Testis (tissue), 2 donors: ENCODE results near the gene KBTBD12.

Experiments used
- CTCF ChIP-seq, 3 experiments: fragments of 450-650 bp in 2 of 3; fragments of 200-600 bp in 1 of 3; sonication (generic) in 1 of 3; IDR thresholded peaks; one replicate each; pipeline ENCODE4 v1.5.1; 2016 to 2019; ENCODE audit warnings: antibody characterized with exemption in 3 of 3, mild to moderate bottlenecking in 2 of 3, moderate library complexity in 1 of 3
- POLR2A ChIP-seq: fragments of 450-650 bp; IDR thresholded peaks from one replicate; pipeline ENCODE4 v1.6.1; 2017; ENCODE audit warnings: antibody characterized with exemption, mild to moderate bottlenecking, moderate library complexity

- TF ChIP-seq CTCF (IDR thresholded peaks at IDR 0.05): no peak
- no peak for TF ChIP-seq POLR2A
Measured at GRCh38 chr3:127940116-127940515, 25.1 kb downstream of the KBTBD12 start.
